IPS-NIHi7 (cell line): ENCODE data around the gene MGAT4D.
"Not testable (repeated sequence)": the region's sequence is repeated elsewhere in the genome, so short reads cannot be mapped to it uniquely, and the experiment has no call there.

ENCODE experiments used
- DNase-seq: peaks from one replicate; pipeline ENCODE4 v3.0.0; 2012; ENCODE audit warnings: mixed read lengths; ENCODE audit errors: extremely low spot score

Gene MGAT4D

DNA sequence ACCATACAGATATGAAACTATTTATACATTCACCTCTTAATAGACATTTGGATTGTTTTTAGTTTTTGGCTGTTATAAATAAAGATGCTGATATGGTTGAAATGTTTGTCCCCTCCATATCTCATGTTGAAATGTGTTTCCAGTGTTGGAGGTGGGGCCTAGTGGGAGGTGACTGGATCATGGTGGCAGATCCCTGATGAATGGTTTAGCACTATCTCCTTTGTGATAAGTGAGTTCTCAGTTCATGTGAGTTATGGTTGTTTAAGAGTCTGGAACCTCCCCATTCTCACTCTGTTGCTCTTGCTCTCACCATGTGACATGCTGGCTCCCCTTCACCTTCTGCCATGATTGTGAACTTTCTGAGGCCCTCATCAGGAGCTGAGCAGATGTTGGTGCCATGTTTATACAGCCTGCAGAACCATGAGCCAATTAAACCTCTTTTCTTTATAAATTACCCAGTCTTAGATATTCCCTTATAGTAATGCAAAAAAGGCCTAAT, 58.4 kb downstream of the MGAT4D start:
- DNase-seq, result no peak

DNA sequence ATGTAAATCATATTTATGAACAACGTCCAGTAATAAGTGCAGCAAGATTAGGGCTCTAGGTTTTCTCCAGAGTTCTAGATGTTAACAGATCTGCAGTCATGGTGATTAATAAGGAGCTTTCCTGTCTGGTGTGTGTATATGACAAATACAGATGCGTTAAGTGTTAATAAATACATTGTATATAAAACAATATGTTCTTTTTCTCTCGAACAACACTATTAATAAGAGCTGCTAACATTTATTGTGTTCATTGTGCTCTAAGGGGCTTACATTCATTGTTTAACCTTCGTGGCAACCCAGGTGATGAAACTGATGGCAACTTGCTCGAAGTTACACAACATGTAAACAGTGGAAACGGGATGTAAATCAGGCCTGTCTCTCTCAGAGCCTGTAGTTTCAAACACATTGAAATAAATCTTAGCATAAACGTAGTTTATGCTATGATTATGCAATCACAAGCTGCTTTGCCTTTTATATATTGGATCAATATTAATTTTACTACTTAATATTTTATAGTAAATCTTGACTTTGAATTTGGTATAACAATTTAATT, 70.1 kb downstream of the MGAT4D start:
- no peak for DNase-seq

DNA sequence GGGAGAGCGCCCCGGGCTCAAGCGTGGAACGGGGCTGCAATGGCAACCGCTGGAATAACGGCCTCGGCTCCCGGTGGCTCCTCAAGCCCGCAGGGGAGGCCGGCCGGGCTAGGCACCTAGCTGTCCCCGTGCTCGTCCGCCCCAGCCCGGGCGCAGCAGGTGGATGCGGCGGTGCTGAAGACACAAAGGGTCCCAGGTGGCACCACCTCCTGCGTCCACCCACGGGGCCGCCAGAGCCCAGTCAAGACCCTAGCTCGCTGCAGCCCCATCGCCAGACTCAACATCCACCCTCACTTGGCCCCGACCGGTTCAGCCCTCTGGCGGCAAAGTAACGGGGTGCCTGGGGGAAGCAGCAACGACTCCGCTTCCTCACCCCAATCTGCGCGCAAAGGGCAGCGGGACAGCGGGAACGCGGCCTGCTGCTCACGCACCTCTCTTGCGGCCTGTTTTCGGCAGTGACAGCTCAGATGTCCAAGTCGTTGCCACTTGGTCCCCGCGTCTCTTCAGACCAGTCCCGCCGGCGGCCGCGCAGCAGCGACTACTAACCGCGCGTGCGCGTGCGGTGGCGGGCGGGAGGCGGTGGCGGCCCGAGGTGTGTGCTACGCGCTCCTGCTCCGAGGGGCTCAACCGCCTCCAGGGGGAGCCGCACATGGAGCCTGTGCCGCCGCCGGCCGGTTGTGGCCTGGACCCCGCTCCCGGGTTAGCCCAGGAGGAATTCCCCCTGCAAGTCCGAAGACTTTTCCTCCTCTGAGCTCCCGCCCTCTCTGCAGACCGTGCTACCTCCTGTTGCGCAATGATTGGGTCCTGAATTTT, 70.8 kb downstream of the MGAT4D start, which contains the start of gene CLGN:
Gene CLGN, minus strand, starts transcription at position 543 of the 813 bp plus-strand sequence. CDS start 14,570 bp downstream, outside the sequence.
- DNase-seq, result peak; percentile 96

DNA sequence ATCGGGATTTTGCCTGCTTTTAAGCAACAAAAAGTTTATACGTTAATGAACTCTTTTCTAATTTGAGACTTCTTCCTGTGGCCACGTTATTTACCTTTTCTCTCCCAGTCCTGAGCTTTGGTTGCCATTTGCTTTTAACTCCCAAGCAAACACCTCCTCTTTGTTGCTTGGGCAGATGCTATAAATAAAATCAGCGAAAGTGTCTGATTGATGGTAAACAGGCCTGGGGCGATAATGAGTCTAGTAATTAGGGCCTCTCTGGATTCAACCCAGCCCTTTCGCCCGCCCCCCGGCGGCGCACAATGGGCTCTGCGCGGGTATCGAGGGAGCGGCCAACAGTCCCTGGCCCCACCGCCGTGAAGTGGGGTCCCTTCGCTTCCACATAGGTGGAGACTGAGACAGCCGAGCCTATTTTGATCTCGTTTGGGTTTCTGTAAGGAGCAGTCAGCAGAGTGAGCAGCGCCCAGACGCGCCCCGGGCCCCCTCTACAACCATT, 71.4 kb downstream of the MGAT4D start:
- DNase-seq, result peak; percentile 49

DNA sequence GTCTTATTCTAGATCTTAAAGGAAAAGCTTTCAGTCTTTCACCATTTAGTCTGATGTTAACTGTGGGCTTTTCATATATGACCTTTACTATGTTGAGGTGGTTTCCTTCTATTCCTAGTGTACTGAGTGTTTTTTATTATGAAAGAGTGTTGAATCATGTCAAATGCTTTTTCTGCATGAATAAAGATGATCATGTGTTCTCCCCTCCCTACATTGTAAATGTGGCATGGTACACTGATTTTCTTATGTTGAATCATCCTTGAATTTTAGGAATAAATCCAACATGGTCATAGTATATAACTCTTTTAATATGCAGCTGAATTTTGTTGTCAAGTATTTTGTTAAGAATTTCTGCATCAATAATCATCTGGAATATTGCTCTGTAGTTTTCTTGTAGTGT, 75.0 kb downstream of the MGAT4D start:
- no peak for DNase-seq

DNA sequence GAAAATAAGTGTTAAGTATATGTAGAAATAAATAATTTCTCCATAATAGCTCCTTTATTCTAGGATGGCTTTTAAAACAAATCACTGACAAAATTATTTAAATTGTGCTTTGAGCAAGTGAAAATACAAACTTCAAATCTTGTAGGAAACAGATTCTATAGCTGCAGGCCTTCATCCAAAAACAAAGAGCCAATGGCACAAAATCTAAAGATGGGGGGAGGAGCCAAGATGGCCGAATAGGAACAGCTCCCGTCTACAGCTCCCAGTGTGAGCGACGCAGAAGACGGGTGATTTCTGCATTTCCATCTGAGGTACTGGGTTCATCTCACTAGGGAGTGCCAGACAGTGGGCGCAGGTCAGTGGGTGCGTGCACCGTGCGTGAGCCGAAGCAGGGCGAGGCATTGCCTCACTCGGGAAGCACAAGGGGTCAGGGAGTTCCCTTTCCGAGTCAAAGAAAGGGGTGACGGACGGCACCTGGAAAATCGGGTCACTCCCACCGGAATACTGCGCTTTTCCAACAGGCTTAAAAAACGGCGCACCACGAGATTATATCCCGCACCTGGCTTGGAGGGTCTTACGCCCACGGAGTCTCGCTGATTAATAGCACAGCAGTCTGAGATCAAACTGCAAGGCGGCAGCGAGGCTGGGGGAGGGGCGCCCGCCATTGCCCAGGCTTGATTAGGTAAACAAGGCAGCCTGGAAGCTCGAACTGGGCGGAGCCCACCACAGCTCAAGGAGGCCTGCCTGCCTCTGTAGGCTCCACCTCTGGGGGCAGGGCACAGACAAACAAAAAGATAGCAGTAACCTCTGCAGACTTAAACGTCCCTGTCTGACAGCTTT, 84.7 kb downstream of the MGAT4D start:
- not testable (repeated sequence) for DNase-seq

DNA sequence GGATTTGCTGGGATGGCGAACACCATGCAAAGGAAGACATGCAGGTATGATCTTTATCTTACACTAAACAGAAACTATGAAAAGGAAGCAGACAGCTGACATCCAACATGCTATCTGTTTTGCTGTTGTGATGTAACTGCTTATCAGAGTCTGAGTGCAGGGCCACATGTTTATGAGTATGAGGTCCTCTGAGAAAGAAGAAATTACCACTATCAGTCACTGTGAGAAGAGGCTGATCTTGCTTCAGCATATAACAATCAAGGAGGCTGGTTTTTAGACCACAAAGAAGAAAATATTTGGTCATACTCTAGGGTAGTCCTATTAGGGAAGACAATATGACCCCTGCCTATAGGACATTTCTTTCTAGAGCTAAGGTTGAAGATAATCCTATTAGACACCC, 89.1 kb downstream of the MGAT4D start:
- no peak for DNase-seq

DNA sequence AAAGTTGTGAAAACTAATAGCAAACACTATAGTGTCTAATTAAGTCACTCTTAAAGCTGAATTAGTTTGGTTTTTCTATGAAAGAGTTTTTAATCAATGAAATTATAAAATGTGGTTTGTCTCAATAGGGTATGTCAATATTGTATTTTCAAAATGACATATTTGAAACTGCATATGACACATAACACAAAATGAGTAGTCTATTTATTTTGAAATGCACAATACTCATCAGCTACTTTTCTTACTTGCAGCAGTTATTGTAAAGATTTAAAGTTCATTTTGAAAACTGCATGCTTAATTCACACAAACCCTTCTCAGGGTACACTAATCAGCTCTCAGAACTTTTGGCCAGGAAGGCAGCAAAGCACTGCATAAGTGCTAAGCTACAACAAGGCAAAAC, 91.8 kb downstream of the MGAT4D start:
- no peak for DNase-seq

DNA sequence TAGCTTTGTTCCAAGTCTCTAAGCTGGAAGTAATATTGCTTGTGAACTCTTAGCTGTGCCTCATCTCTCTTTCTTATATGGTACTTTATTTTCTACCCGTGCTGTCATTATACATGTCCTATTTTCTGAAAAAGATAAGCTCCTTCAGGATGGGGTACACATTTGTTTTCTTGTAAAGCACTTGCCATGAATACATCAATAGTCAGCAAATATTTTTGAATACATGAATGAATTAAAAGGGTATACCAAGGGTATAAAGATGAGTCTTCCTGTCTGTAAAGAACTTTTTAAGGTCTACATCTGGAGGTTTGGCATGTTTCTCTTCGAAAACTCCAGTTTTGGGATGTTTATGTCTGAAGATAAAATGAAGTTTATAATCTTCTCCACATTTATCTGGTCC, 98.0 kb downstream of the MGAT4D start:
- no peak for DNase-seq

DNA sequence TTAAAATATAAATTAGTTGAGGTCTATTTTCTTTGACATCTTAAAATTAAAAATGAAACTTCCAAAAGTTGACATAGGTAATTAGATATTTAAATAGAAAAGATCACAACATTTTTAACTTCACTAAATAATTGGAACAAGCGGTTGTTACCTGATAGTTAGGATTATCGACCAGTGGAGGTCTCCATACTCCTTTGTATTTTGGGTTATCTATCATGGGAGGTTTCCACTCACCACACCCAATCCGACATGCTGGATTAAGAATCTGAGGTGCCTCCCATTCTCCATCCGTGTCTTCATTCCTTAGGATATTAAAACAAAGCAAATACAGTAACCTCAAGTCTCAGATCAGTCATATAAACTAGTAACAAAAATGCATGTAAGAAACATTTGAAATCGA, 102.4 kb downstream of the MGAT4D start:
- peak; percentile 13 for DNase-seq
